ENCODE measurements around the gene MCCC2. TPM values are rescaled to one million over a fixed set of nuclear protein-coding genes. Genes with fewer than 3 reads are reported as not detected.
"Not testable (repeated sequence)": the region's sequence is repeated elsewhere in the genome, so short reads cannot be mapped to it uniquely, and the experiment has no call there.

The MCCC2 gene
- total RNA-seq, 1 donor from 2014 or later: 31.4 TPM

DNA sequence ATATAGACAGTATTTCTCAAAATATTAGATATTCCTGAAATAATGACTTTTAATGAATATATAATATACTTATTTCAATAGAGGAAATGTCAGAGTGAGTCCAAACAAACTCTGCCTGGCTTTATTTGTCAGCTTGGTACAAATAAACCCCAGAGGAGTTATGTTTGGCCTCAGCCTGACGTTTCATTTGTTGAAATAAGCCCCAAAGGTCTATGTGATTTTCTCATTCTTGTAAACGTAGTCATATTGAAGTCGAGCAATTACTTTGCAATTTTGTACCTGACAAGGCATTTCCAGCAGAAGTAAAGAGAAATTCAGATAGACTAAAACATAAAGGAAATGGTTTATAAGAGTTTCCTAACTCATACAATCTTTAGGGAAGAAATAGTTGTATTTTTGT lies 57.9 kb downstream of the MCCC2 start:
- intact Hi-C loops (cut with DNase I): no loop called here
- H3K4me3 ChIP-seq: no peak overlapping the region
- H3K9me3 ChIP-seq: no peaks in the 10 kb centered on the region
- no peak for ATAC-seq
- DNase-seq: no peak
- H3K4me1 ChIP-seq: no peaks in the 10 kb centered on the region
- H3K36me3 ChIP-seq: peaks cover 76% of the 10 kb centered on the region
- H3K27ac ChIP-seq: no peak overlapping the region
- no peaks in the 10 kb centered on the region for H3K27me3 ChIP-seq (ENCODE audit: low read depth)
- no peak for TF ChIP-seq CTCF (IDR thresholded peaks at IDR 0.05)

DNA sequence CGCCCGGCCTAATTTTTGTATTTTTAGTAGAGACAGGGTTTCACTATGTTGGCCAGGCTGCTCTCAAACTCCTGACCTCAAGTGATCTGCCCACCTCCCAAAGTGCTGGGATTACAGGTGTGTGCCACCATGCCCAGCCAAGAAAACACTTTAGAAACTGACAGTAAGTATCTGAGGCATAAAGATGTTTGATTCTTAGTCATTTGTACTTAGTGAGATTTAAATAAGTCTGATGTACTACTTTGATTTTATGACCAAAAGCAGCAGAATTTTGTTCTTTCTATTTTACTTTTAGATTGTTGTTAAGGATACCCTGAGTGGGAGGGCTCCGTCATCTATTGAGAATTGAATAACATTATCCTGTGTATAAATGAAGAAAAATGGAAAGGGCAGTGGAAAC lies 63.8 kb downstream of the MCCC2 start:
- H3K4me3 ChIP-seq, ATAC-seq: not testable (repeated sequence)
- H3K36me3 ChIP-seq: peaks cover 88% of the 10 kb centered on the region

GRCh38 chr5:71651579-71651978 lies 64.4 kb downstream of the MCCC2 start:
- Histone ChIP-seq H3K4me1 (no peaks in the 10 kb centered on the region), H3K4me3 (no peak overlapping the region), H3K27ac (no peak overlapping the region), H3K36me3 (peaks cover 86% of the 10 kb centered on the region), H3K27me3 (ENCODE audit: low read depth) (no peaks in the 10 kb centered on the region), H3K9me3 (no peaks in the 10 kb centered on the region)
- DNase-seq (no peak), ATAC-seq (no peak)
- intact Hi-C loops (cut with DNase I): no loop called here
- TF ChIP-seq CTCF (IDR thresholded peaks at IDR 0.05): no peak

More for the DNA sequence above, 63.8 kb downstream of the MCCC2 start:
- H3K4me1 ChIP-seq; H3K9me3 ChIP-seq; H3K27ac ChIP-seq; DNase-seq; intact Hi-C loops (cut with DNase I); H3K27me3 ChIP-seq (ENCODE audit: low read depth): not testable (repeated sequence)

DNA sequence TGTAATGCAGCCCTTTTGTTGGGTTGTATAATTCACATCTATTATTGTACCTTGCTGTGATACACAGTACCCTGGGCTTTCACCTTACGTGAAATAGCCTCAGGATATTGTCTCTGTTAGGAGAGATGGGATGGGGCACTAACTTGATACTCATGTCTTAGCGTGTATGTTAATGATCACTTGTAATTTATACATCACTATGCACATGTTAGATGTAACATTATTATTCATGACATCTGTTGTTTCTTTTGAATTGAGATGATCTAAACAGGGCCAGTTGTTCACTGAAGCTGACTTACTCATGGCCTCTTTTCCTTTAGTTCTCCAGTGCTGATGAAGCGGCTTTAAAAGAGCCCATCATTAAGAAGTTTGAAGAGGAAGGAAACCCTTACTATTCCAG lies 65.2 kb downstream of the MCCC2 start:
- Histone ChIP-seq H3K9me3 (no peaks in the 10 kb centered on the region), H3K4me1 (no peaks in the 10 kb centered on the region), H3K27ac (no peak overlapping the region), H3K36me3 (peaks cover 86% of the 10 kb centered on the region), H3K4me3 (no peak overlapping the region), H3K27me3 (ENCODE audit: low read depth) (no peaks in the 10 kb centered on the region)
- intact Hi-C loops (cut with DNase I): no loop called here
- no peak for TF ChIP-seq CTCF (IDR thresholded peaks at IDR 0.05)
- DNase-seq (no peak), ATAC-seq (no peak)

- Histone ChIP-seq H3K27me3 (ENCODE audit: low read depth) (no peaks in the 10 kb centered on the region), H3K36me3 (peaks cover 88% of the 10 kb centered on the region), H3K9me3 (no peaks in the 10 kb centered on the region), H3K27ac (no peak overlapping the region), H3K4me1 (no peaks in the 10 kb centered on the region), H3K4me3 (no peak overlapping the region)
- ATAC-seq (no peak), DNase-seq (no peak)
- no peak for TF ChIP-seq CTCF (IDR thresholded peaks at IDR 0.05)
- intact Hi-C loops (cut with DNase I): no loop called here
These were observed 65.8 kb downstream of the MCCC2 start for GRCh38 chr5:71652803-71653543.

- H3K4me3 ChIP-seq: no peak overlapping the region
- no peak for DNase-seq
- H3K27ac ChIP-seq: no peak overlapping the region
- no peaks in the 10 kb centered on the region for H3K9me3 ChIP-seq
- ATAC-seq: no peak
- peaks cover 30% of the 10 kb centered on the region for H3K36me3 ChIP-seq
- no peaks in the 10 kb centered on the region for H3K27me3 ChIP-seq (ENCODE audit: low read depth)
- intact Hi-C loops (cut with DNase I): no loop called here
- no peak for TF ChIP-seq CTCF (IDR thresholded peaks at IDR 0.05)
- H3K4me1 ChIP-seq: no peaks in the 10 kb centered on the region
These were observed 71.9 kb downstream of the MCCC2 start for GRCh38 chr5:71658916-71659662.

All from lower lobe of right lung (tissue), 2 donors.